ENCODE data around the gene PCDHGA1. TPM values are rescaled to one million over a fixed set of nuclear protein-coding genes. Genes with fewer than 3 reads are reported as not detected.

The PCDHGA1 gene
- total RNA-seq, 1 donor from 2014 or later = 0.31 TPM

DNA sequence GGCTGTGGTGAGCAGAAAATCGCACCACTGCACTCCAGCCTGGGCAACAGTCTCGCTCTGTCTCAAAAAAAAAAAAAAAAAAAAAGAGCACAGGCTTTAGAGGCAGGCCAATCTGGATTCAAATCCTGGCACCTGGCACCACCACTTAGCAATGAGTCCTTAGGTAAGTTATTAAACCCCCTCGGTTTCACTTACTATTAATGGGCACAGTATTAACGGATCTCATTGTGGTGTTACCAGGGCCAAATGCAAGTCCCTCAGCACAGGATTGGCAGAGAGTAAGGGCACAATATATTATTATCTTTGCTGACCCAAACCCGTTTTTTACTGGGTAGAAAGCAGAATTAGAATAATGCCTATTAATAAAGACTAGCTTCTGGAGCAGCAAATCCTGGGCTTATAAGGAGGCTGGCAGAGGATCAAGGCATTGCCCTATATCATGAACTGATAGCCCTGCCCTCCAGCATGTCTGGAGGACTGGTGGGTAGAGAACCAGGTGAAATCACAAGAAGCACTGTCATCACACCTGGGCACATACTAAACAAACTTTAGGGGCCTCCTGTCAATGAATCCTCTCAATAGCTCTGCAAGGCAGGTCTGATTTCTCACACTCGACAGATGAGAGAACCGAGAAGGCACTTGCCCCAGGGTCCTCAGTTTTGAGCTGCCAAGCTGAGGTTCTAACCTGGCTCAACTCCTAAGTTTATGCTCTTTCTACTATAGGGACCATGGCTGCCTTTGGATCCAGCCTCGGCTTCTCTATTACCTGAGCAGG lies 176.3 kb downstream of the PCDHGA1 start:
- no peaks in the 10 kb centered on the region for H3K9me3 Mint-ChIP-seq
- no peak for DNase-seq (ENCODE audit: extremely low spot score, unreplicated experiment)
- no peaks in the 10 kb centered on the region for H3K27me3 Mint-ChIP-seq
- peaks cover 16% of the 10 kb centered on the region for H3K36me3 Mint-ChIP-seq
- TF ChIP-seq, protein P1, sequence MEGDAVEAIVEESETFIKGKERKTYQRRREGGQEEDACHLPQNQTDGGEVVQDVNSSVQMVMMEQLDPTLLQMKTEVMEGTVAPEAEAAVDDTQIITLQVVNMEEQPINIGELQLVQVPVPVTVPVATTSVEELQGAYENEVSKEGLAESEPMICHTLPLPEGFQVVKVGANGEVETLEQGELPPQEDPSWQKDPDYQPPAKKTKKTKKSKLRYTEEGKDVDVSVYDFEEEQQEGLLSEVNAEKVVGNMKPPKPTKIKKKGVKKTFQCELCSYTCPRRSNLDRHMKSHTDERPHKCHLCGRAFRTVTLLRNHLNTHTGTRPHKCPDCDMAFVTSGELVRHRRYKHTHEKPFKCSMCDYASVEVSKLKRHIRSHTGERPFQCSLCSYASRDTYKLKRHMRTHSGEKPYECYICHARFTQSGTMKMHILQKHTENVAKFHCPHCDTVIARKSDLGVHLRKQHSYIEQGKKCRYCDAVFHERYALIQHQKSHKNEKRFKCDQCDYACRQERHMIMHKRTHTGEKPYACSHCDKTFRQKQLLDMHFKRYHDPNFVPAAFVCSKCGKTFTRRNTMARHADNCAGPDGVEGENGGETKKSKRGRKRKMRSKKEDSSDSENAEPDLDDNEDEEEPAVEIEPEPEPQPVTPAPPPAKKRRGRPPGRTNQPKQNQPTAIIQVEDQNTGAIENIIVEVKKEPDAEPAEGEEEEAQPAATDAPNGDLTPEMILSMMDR (conservative IDR thresholded peaks at IDR 0.05) = no peak
- H3K27ac Mint-ChIP-seq = peak overlapping the region; percentile 57
- H3K4me1 Mint-ChIP-seq (ENCODE audit: unreplicated experiment) = peaks cover 42% of the 10 kb centered on the region
- H3K4me3 Mint-ChIP-seq = no peak overlapping the region

DNA sequence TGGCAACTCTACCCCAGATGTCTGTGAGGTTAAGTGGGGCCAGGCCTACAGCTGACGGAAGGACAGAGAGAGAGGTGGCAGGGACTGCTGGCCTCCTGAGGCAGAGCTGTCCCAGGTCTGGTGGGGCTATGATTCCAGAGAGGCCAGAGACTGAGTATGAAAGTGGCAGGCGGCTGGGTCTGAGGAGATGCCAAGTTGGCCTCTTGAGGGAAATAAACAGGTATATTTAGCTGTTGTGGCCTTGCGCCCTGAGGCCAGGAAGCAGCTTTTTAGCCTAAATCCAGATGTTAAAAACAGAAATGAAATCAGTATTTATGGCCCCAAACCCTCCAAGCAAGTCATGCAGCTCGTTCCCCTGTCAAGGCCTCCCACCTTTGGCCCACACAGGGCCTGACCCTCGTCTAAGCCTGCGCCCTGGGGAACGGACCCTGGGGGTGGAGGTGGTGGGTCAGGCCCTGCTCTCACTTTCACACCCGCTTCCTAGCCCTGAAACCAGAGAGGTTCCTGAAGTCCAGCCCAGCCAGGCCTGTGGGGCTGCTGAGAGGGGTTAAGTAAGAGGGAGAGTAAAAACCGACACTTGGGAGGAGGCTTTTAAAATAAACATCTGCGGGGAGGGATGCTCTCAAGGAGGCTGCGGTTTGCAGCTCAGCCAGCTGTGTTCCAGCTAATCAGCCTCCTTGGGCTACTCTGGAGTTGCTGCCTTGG lies 177.2 kb downstream of the PCDHGA1 start:
- H3K4me3 Mint-ChIP-seq = peak overlapping the region; percentile 72
- peak overlapping the region; percentile 57 for H3K27ac Mint-ChIP-seq
- no peak for DNase-seq (ENCODE audit: extremely low spot score, unreplicated experiment)
- no peaks in the 10 kb centered on the region for H3K9me3 Mint-ChIP-seq
- H3K36me3 Mint-ChIP-seq = peaks cover 14% of the 10 kb centered on the region
- no peaks in the 10 kb centered on the region for H3K27me3 Mint-ChIP-seq
- H3K4me1 Mint-ChIP-seq (ENCODE audit: unreplicated experiment) = peaks cover 42% of the 10 kb centered on the region
- TF ChIP-seq, protein P1 (conservative IDR thresholded peaks at IDR 0.05) = no peak

DNA sequence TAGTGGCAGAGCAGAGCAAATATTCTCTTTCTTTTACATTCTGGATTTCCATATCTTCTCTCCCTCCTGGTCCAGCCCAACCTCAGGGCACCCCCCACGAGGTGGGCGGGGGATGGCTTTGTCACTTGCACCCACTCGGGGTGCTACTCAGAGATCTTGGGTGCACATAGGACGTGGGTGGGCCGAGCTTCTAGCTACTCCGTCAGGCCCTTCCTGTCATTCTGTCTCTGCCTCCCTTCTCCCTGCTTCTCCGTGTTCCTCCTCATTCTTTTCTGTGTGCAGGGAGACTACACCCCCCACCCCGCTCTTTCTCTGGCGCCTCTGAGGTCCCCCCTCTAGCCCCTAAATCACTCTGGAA lies 178.1 kb downstream of the PCDHGA1 start:
- H3K9me3 Mint-ChIP-seq = no peaks in the 10 kb centered on the region
- H3K27ac Mint-ChIP-seq = peak overlapping the region; percentile 57
- H3K4me3 Mint-ChIP-seq = peak overlapping the region; percentile 82
- TF ChIP-seq, protein P1 (conservative IDR thresholded peaks at IDR 0.05) = no peak
- H3K36me3 Mint-ChIP-seq = peaks cover 20% of the 10 kb centered on the region
- H3K27me3 Mint-ChIP-seq = no peaks in the 10 kb centered on the region
- DNase-seq (ENCODE audit: extremely low spot score, unreplicated experiment) = no peak
- H3K4me1 Mint-ChIP-seq (ENCODE audit: unreplicated experiment) = peaks cover 49% of the 10 kb centered on the region

DNA sequence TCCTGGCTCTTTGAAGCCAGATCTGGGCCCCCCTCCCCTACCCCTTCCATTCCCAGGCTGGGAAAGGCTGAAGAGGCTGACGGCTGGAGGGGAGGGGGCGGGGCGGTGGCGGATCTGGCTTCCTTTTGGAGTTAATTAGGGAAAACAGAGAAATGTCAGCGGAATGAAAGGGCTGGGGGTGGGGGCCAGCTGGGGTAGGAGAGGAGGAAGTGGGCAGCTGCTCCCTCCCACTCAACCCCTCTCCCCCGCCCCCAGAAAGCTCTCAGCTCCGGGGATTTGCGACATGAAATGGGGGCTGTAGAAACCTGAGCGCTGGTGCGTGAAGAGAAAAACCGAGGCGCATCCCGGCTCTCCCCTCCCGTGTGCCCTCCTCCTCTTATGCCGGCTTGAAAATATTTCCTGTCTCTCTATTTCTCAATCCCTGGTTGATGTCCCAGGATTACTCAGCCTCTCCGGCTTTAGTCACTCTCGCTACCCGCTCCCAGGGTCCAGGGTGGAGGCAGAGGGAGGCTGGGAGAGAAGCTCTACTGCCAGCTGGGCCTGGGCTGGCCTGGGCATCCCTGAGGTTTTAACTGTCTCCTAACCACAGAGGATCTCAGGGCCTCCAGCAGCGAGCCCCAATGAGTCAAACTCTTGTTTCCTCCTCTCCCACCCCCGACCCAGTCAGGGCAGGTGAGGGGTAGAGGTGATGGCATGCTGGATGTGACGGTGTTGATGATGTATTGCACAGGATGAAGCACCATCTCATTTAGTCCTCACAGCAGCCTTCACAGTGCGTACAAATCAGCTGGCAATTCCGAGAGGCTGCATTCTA lies 178.7 kb downstream of the PCDHGA1 start:
- TF ChIP-seq, protein P1 (conservative IDR thresholded peaks at IDR 0.05) = no peak
- H3K4me1 Mint-ChIP-seq (ENCODE audit: unreplicated experiment) = peaks cover 54% of the 10 kb centered on the region
- DNase-seq (ENCODE audit: extremely low spot score, unreplicated experiment) = no peak
- H3K27me3 Mint-ChIP-seq = no peaks in the 10 kb centered on the region
- H3K9me3 Mint-ChIP-seq = no peaks in the 10 kb centered on the region
- H3K36me3 Mint-ChIP-seq = peaks cover 16% of the 10 kb centered on the region
- H3K4me3 Mint-ChIP-seq = peak overlapping the region; percentile 82
- peak overlapping the region; percentile 57 for H3K27ac Mint-ChIP-seq

DNA sequence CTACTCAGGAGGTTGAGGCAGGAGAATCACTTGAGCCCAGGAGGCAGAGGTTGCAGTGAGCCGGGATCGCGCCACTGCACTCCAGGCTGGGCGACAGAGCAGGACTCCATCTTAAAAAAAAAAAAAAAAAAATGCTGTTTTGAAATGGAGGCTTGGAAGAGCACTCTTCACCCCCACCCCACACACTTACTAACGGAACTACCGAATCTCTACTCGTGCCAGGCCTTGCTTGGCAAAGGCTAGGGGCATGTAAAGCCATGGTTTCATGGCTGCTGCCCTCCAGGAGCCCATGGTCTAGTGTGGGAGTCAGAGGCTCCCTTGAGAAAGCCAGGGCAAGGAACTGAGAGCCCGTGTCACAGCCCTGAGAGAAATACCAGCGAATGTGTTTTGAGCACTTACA lies 179.8 kb downstream of the PCDHGA1 start:
- Mint-ChIP-seq H3K36me3 (peaks cover 12% of the 10 kb centered on the region), H3K27me3 (no peaks in the 10 kb centered on the region), H3K9me3 (no peaks in the 10 kb centered on the region), H3K4me1 (ENCODE audit: unreplicated experiment) (peaks cover 64% of the 10 kb centered on the region), H3K4me3 (no peak overlapping the region), H3K27ac (peak overlapping the region; percentile 34)
- TF ChIP-seq, protein P1 (conservative IDR thresholded peaks at IDR 0.05) = no peak
- no peak for DNase-seq (ENCODE audit: extremely low spot score, unreplicated experiment)
